Esophagus muscularis mucosa (tissue), 4 donors: ENCODE results near the gene STRBP.

Experiments
- CTCF ChIP-seq, 3 experiments: fragments of 200-600 bp in 2 of 3; fragments of 450-650 bp in 1 of 3; sonication (generic) in 2 of 3; IDR thresholded peaks; one replicate each; pipeline ENCODE4 v1.5.1; 2017 to 2019; ENCODE audit warnings: antibody characterized with exemption in 3 of 3, mild to moderate bottlenecking in 2 of 3, moderate library complexity in 1 of 3
- EP300 ChIP-seq: sonication (generic); formaldehyde crosslinking; IDR thresholded peaks from one replicate; pipeline ENCODE4 v1.6.1; 2017; ENCODE audit warnings: antibody characterized with exemption
- POLR2A ChIP-seq: fragments of 450-650 bp; IDR thresholded peaks from one replicate; pipeline ENCODE4 v1.6.1; 2017; ENCODE audit warnings: antibody characterized with exemption, moderate library complexity, mild to moderate bottlenecking, low read depth
- POLR2AphosphoS5 ChIP-seq, 2 donors: sonication (generic); formaldehyde crosslinking; IDR thresholded peaks; one replicate each; pipeline ENCODE4 v1.6.1; 2017; ENCODE audit warnings: antibody characterized with exemption in 2 of 2

- TF ChIP-seq POLR2AphosphoS5 (IDR thresholded peaks at IDR 0.05) = no peak
- no peak for TF ChIP-seq CTCF (IDR thresholded peaks at IDR 0.05)
- no peak for TF ChIP-seq POLR2A
- TF ChIP-seq EP300 = no peak
These were observed 31.3 kb upstream of the STRBP start for GRCh38 chr9:123299558-123300126.
